ENCODE results near the gene MRPL38. TPM values are rescaled to one million over a fixed set of nuclear protein-coding genes. Genes with fewer than 3 reads are reported as not detected.

Gene MRPL38
- total and polyA plus RNA-seq, 4 donors, result 26.3 to 116 (median 75.9) TPM

Other genes with a start within 250 kb of the MRPL38 start
- gene RECQL5, start 237.7 kb downstream of the MRPL38 start, total RNA-seq, result 10 to 100 TPM; 10.2 to 28.0 TPM
- gene RECQL5, start 237.7 kb downstream of the MRPL38 start, polyA plus RNA-seq (ENCODE audit: insufficient read length in 2 of 2), result 10 to 100 TPM; 29.3 to 36.5 TPM
- 100 to 1,000 TPM in 1 of 2 donors, 10 to 100 TPM in 1; 44.3 to 108 TPM for gene SAP30BP, start 237.5 kb downstream of the MRPL38 start, total RNA-seq
- 100 to 1,000 TPM; 103 to 123 TPM for gene SAP30BP, start 237.5 kb downstream of the MRPL38 start, polyA plus RNA-seq (ENCODE audit: insufficient read length in 2 of 2)
- gene ITGB4, start 183.4 kb downstream of the MRPL38 start, total RNA-seq, result 10 to 100 TPM; 24.0 to 46.5 TPM
- gene ITGB4, start 183.4 kb downstream of the MRPL38 start, polyA plus RNA-seq (ENCODE audit: insufficient read length in 2 of 2), result 10 to 100 TPM; 39.7 to 57.9 TPM
- 10 to 100 TPM; 14.8 to 28.0 TPM for gene GALK1, start 139.7 kb downstream of the MRPL38 start, total RNA-seq
- gene GALK1, start 139.7 kb downstream of the MRPL38 start, polyA plus RNA-seq (ENCODE audit: insufficient read length in 2 of 2), result 10 to 100 TPM; 22.6 to 27.2 TPM
- gene UNK, start 120.1 kb downstream of the MRPL38 start, total RNA-seq, result 10 to 100 TPM; 28.9 to 33.9 TPM
- gene UNK, start 120.1 kb downstream of the MRPL38 start, polyA plus RNA-seq (ENCODE audit: insufficient read length in 2 of 2), result 10 to 100 TPM; 41.2 to 54.8 TPM
- gene UNC13D, start 60.5 kb downstream of the MRPL38 start, total RNA-seq, result 1 to 10 TPM; 3.1 to 4.0 TPM
- gene UNC13D, start 60.5 kb downstream of the MRPL38 start, polyA plus RNA-seq (ENCODE audit: insufficient read length in 2 of 2), result 1 to 10 TPM; 5.3 to 6.1 TPM
- gene WBP2, start 49.5 kb downstream of the MRPL38 start, total RNA-seq, result 10 to 100 TPM; 45.6 to 57.5 TPM
- 100 to 1,000 TPM; 211 to 231 TPM for gene WBP2, start 49.5 kb downstream of the MRPL38 start, polyA plus RNA-seq (ENCODE audit: insufficient read length in 2 of 2)
- gene TRIM47, start 26.3 kb downstream of the MRPL38 start, total RNA-seq, result 10 to 100 TPM; 31.3 to 37.3 TPM
- 10 to 100 TPM; 52.6 to 53.6 TPM for gene TRIM47, start 26.3 kb downstream of the MRPL38 start, polyA plus RNA-seq (ENCODE audit: insufficient read length in 2 of 2)
- gene TRIM65, start 7.9 kb downstream of the MRPL38 start, total RNA-seq, result 10 to 100 TPM; 11.7 to 18.4 TPM
- 10 to 100 TPM; 17.7 to 24.8 TPM for gene TRIM65, start 7.9 kb downstream of the MRPL38 start, polyA plus RNA-seq (ENCODE audit: insufficient read length in 2 of 2)
- 10 to 100 TPM; 10.1 to 23.9 TPM for gene FBF1, start 36.2 kb upstream of the MRPL38 start, total RNA-seq
- gene FBF1, start 36.2 kb upstream of the MRPL38 start, polyA plus RNA-seq (ENCODE audit: insufficient read length in 2 of 2), result 10 to 100 TPM; 12.8 to 24.1 TPM
- gene ACOX1, start 74.3 kb upstream of the MRPL38 start, total RNA-seq, result 10 to 100 TPM; 56.8 to 63.6 TPM
- gene ACOX1, start 74.3 kb upstream of the MRPL38 start, polyA plus RNA-seq (ENCODE audit: insufficient read length in 2 of 2), result 10 to 100 TPM; 32.7 to 35.6 TPM
- gene TEN1, start 74.4 kb upstream of the MRPL38 start, total RNA-seq, result 10 to 100 TPM; 12.6 to 17.4 TPM
- gene TEN1, start 74.4 kb upstream of the MRPL38 start, polyA plus RNA-seq (ENCODE audit: insufficient read length in 2 of 2), result 10 to 100 TPM; 17.9 to 19.8 TPM
- gene CDK3, start 96.0 kb upstream of the MRPL38 start, total RNA-seq, result 10 to 100 TPM in 1 of 2 donors, 1 to 10 TPM in 1; 3.8 to 11.1 TPM
- gene CDK3, start 96.0 kb upstream of the MRPL38 start, polyA plus RNA-seq (ENCODE audit: insufficient read length in 2 of 2), result 10 to 100 TPM; 13.2 to 16.9 TPM
- gene EVPL, start 122.4 kb upstream of the MRPL38 start, total RNA-seq, result under 1 TPM; 0.17 to 0.20 TPM
- under 1 TPM; 0.90 TPM for gene EVPL, start 122.4 kb upstream of the MRPL38 start, polyA plus RNA-seq (ENCODE audit: insufficient read length in 2 of 2)
- 10 to 100 TPM; 31.4 to 38.8 TPM for gene SRP68, start 167.6 kb upstream of the MRPL38 start, total RNA-seq
- gene SRP68, start 167.6 kb upstream of the MRPL38 start, polyA plus RNA-seq (ENCODE audit: insufficient read length in 2 of 2), result 10 to 100 TPM; 63.3 to 63.7 TPM
- not detected for gene GALR2, start 169.9 kb upstream of the MRPL38 start, total RNA-seq
- under 1 TPM; 0.47 to 0.74 TPM for gene GALR2, start 169.9 kb upstream of the MRPL38 start, polyA plus RNA-seq (ENCODE audit: insufficient read length in 2 of 2)
- gene ZACN, start 174.3 kb upstream of the MRPL38 start, total RNA-seq, result not detected
- 10 to 100 TPM; 49.6 to 59.0 TPM for gene ZACN, start 174.3 kb upstream of the MRPL38 start, polyA plus RNA-seq (ENCODE audit: insufficient read length in 2 of 2)
- 100 to 1,000 TPM in 1 of 2 donors, 10 to 100 TPM in 1; 84.7 to 172 TPM for gene EXOC7, start 198.9 kb upstream of the MRPL38 start, total RNA-seq
- 100 to 1,000 TPM; 162 to 168 TPM for gene EXOC7, start 198.9 kb upstream of the MRPL38 start, polyA plus RNA-seq (ENCODE audit: insufficient read length in 2 of 2)
- gene FOXJ1, start 236.4 kb upstream of the MRPL38 start, total RNA-seq, result 10 to 100 TPM in 1 of 2 donors, 1 to 10 TPM in 1; 4.6 to 41.0 TPM
- gene FOXJ1, start 236.4 kb upstream of the MRPL38 start, polyA plus RNA-seq (ENCODE audit: insufficient read length in 2 of 2), result 10 to 100 TPM; 21.3 to 30.7 TPM

Measured in spinal cord (tissue), 4 donors.